Natural killer cell (primary cell): ENCODE results near the gene ARL13B. TPM values are rescaled to one million over a fixed set of nuclear protein-coding genes. Genes with fewer than 3 reads are reported as not detected.

Experiments
- ATAC-seq, 3 donors: fragments of 150-1000 bp in 2 of 3; fragments of 200-7000 bp in 1 of 3; cut with Tn5 transposase; 1 replicate in 1 of 3; 2 replicates in 2 of 3; pipeline ENCODE4 v1.10.0; 2021; ENCODE audit warnings: mild to moderate bottlenecking in 2 of 3, moderate library complexity in 2 of 3
- DNase-seq, 2 donors: peaks; one replicate each; pipeline versions ENCODE4 v3.0.0 to v3.0.0-alpha.2; 2013 to 2021; ENCODE audit warnings: mixed read lengths in 1 of 2
- H3K27ac ChIP-seq: one replicate; pipeline ENCODE4 v1.5.1; 2013; ENCODE audit warnings: mild to moderate bottlenecking, low read length
- H3K27me3 ChIP-seq: one replicate; pipeline ENCODE4 v1.6.1; 2013; ENCODE audit warnings: low read length; ENCODE audit not compliant: control insufficient read depth, insufficient read depth
- H3K36me3 ChIP-seq: one replicate; pipeline ENCODE4 v1.6.1; 2013; ENCODE audit warnings: low read length; ENCODE audit not compliant: control insufficient read depth, insufficient read depth
- H3K4me1 ChIP-seq: one replicate; pipeline ENCODE4 v1.6.1; 2013; ENCODE audit warnings: low read length; ENCODE audit not compliant: control insufficient read depth, insufficient read depth
- H3K4me3 ChIP-seq: one replicate; pipeline ENCODE4 v1.5.1; 2013; ENCODE audit warnings: low read length
- H3K9me3 ChIP-seq: one replicate; pipeline ENCODE4 v1.6.1; 2013; ENCODE audit warnings: low read length; ENCODE audit not compliant: control insufficient read depth, insufficient read depth
- H3K27ac Mint-ChIP-seq, 2 donors: one replicate each; pipeline ENCODE4 v1.8.0; 2022; ENCODE audit warnings: mild to moderate bottlenecking in 2 of 2, mixed read lengths in 2 of 2, moderate library complexity in 1 of 2
- H3K27me3 Mint-ChIP-seq, 2 donors: one replicate each; pipeline ENCODE4 v1.8.0; 2022; ENCODE audit warnings: low read depth in 2 of 2, mixed read lengths in 2 of 2
- H3K36me3 Mint-ChIP-seq: one replicate; pipeline ENCODE4 v1.8.0; 2022; ENCODE audit warnings: mixed read lengths
- H3K4me1 Mint-ChIP-seq, 2 donors: one replicate each; pipeline ENCODE4 v1.8.0; 2022; ENCODE audit warnings: mixed read lengths in 2 of 2
- H3K4me3 Mint-ChIP-seq: one replicate; pipeline ENCODE4 v1.8.0; 2022; ENCODE audit warnings: mild to moderate bottlenecking, moderate library complexity, mixed read lengths
- H3K9me3 Mint-ChIP-seq, 2 donors: one replicate each; pipeline ENCODE4 v1.8.0; 2022; ENCODE audit warnings: mixed read lengths in 2 of 2
- CTCF ChIP-seq: fragments of 200-600 bp; IDR thresholded peaks from one replicate; pipeline ENCODE4 v1.8.0; 2022; ENCODE audit warnings: antibody characterized with exemption
- WGBS: methylation state at CpG from one replicate; pipeline ENCODE4 v1.1.7; 2013; ENCODE audit warnings: missing lambda C conversion rate; ENCODE audit not compliant: insufficient coverage; 5-methylcytosine and 5-hydroxymethylcytosine counted together
- intact Hi-C: fragments of 100-400 bp; cut with micrococcal nuclease; formaldehyde crosslinking; loops from one replicate; pipeline ENCODE4 v1.14.2; 2022
- total RNA-seq, 4 donors: library from RNA; stranded (reverse); fragments of 120-200 nt in 1 of 4; gene quantifications; one replicate each; pipeline versions ENCODE4 v1.2.3 to v1.2.4, GENCODE V29; 2013 to 2022

The ARL13B gene
- total RNA-seq, 3 donors from 2014 or later (not counting 1 experiment from before 2014, with no cell fraction given), result 8.3 to 14.3 (median 10.5) TPM

GRCh38 chr3:94099311-94099710, 119.4 kb downstream of the ARL13B start:
- no CpG with 5 or more reads among the region's 1 CpG for WGBS
- Histone ChIP-seq H3K9me3 (no peaks in the 10 kb centered on the region), H3K4me1 (no peaks in the 10 kb centered on the region), H3K4me3 (no peak overlapping the region), H3K27ac (no peak overlapping the region), H3K27me3 (no peaks in the 10 kb centered on the region), H3K36me3 (peaks cover 59% of the 10 kb centered on the region)
- no peaks in the 10 kb centered on the region for H3K27me3 Mint-ChIP-seq
- DNase-seq, result no peak
- no peak for TF ChIP-seq CTCF
- ATAC-seq, result no peak
- peaks cover 0 to 3% of the 10 kb centered on the region in 2 donors for H3K4me1 Mint-ChIP-seq
- intact Hi-C loops, result no loop called here
- H3K4me3 Mint-ChIP-seq, result no peak overlapping the region
- H3K36me3 Mint-ChIP-seq, result peaks cover 25% of the 10 kb centered on the region
- peak overlapping the region in 1 of 2 donors; percentile 1 for H3K27ac Mint-ChIP-seq
- no peaks in the 10 kb centered on the region for H3K9me3 Mint-ChIP-seq

DNA sequence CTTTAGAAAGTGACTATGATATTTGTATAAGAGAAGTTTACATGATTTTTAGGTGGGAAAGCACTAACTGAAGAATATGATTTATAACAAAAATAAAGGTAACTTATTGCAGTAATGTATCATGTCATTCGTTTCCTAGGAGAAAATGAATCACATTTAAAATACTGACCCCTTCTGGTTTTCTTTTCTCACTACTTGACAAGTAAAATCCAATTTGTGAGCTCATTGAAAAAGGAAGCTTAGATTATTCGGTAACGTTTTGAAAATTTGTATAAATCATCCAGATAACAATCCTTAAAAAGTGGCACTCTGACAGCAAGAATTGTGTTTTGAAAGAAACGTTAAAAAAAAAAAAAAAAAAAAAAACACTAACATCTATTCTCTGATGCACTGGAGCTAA, 121.9 kb downstream of the ARL13B start:
- Mint-ChIP-seq H3K27ac (no peak overlapping the region), H3K36me3 (peaks cover 31% of the 10 kb centered on the region), H3K4me3 (no peak overlapping the region), H3K4me1 (peaks cover 0 to 3% of the 10 kb centered on the region in 2 donors), H3K9me3 (no peaks in the 10 kb centered on the region), H3K27me3 (no peaks in the 10 kb centered on the region)
- intact Hi-C loops, result no loop called here
- no peak for TF ChIP-seq CTCF
- DNase-seq (peak in 1 of 2 donors; percentile 6), ATAC-seq (no peak)
- no CpG with 5 or more reads among the region's 4 CpGs for WGBS
- no peaks in the 10 kb centered on the region for H3K9me3 ChIP-seq
- H3K4me1 ChIP-seq, result no peaks in the 10 kb centered on the region
- H3K36me3 ChIP-seq, result peaks cover 46% of the 10 kb centered on the region
- H3K27ac ChIP-seq, result no peak overlapping the region
- no peaks in the 10 kb centered on the region for H3K27me3 ChIP-seq
- H3K4me3 ChIP-seq, result no peak overlapping the region

Other genes starting within 250 kb of the ARL13B start
- 1 to 10 TPM in 1 of 3 donors, under 1 TPM in 2; 0.25 to 1.4 (median 0.68) TPM for gene PROS1, start 6.3 kb upstream of the ARL13B start, total RNA-seq
- not detected for gene STX19, start 48.4 kb downstream of the ARL13B start, total RNA-seq
- gene DHFR2, start 82.8 kb downstream of the ARL13B start, total RNA-seq, result 1 to 10 TPM; 2.5 to 5.0 (median 3.9) TPM
- gene NSUN3, start 82.9 kb downstream of the ARL13B start, total RNA-seq, result 10 to 100 TPM; 24.0 to 32.4 (median 28.6) TPM